ENCODE data around the gene LPP. TPM values are rescaled to one million over a fixed set of nuclear protein-coding genes. Genes with fewer than 3 reads are reported as not detected.

The LPP gene
- total and polyA plus RNA-seq, 9 of the 15 experiments (the other 6 are each of a cell fraction or from before 2014, with no cell fraction given), result 0.07 to 0.18 TPM; not detected in 7

DNA sequence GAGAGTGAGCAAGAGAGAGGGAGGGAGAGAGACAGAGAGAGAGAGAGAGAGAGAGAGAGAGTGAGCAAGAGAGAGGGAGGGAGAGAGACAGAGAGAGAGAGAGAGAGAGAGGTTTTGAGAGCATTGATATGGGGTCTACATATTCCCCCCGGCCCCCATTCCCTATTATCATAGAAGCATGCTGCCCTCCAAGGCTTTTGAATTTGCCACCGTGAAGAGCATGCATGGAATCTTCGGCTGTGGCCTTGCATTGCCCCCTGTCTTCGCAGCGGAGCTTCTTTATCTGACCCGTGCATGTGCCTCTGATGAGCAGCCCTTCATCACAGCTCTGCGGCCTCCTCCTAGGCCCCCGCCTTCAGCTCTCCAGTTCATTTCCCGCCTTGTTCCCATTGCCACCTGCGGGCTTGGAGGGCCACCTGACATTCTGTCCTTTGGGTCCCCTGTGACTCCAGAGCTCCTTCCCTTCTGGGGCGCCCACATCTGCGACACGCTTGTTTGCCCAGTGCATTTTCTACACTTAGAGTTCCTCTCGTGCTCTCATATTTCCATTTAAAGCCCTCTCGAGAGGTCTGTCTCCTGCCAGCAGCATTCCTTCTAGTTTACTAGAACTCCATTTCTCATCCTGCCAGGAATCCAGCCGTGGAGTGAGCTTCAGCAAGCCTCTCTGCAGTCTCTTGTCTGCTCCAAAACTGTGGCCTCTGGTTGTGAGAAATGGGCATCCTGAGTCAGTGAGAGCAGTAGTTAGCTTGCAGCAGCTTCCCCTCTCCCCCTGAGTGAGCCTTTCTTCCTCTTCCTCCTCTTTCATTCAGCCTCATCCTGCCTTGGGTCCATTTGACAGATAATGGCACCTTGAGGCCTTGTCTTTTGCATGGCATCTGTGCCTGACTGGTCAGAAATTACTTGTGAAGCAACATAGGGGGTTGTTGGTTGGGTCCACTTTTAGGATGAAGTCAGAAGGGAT, 25.3 kb downstream of the LPP start (continued):
- TF ChIP-seq, protein P1, sequence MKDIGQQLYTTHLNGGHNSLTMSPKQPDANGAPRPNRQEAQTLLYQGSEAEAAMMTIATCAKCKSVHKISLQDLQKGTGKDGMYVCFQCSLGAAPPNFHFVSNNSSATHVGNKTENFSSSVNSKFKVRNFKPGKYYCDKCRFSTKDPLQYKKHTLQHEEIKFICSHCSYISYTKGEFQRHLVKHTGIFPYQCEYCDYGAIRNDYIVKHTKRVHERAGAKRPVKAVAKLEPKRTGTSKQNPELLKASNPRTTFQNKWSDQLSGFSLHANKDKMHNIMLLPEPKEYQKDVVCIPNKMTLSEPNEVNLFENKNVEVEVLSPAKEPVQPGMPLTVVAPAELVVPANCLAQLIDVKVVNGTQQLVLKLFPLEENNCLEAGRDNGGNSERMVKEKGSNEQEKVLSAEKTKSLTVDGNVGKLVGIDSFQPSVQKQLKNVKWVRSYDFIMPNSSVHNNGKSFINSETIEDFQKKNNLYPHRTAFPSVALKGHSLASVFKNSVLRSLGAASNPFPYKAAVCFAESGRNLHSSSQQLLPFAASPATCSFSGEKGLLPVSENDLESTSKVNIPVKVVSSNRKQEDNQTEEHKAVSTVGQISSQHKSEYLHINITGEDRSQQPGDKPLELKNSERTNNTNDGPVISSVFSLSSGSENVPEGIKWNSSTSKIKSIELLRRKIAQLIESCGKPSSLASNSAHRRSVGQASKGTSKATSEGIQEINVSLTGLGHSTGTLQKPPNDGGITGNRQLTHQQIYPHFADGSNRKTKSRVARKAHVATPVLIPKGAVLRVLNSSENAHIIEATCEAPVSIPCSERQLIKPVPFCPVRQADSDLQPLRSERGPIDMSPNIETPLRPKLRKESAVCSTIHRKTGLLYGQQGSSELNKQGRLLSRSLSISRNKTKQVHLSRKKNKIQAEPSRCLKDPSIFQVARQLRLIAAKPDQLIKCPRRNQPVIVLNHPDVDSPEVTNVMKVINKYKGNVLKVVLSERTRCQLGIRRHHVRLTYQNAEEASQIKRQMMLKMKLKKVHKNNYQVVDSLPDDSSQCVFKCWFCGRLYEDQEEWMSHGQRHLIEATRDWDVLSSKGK (CRISPR knock-in tag; IDR thresholded peaks at IDR 0.05), result no peak
- TF ChIP-seq ZNF436 (CRISPR knock-in tag; IDR thresholded peaks at IDR 0.05) (no peak), RFX5 (IDR thresholded peaks at IDR 0.05; ENCODE audit: low read depth, low read length) (no peak), KLF6 (CRISPR knock-in tag; IDR thresholded peaks at IDR 0.05; ENCODE audit: borderline replicate concordance) (no peak), ZFP36 (IDR thresholded peaks at IDR 0.05; ENCODE audit: low read depth, low read length, partially characterized antibody) (no peak), SMARCE1 (IDR thresholded peaks at IDR 0.05) (no peak)
- TF ChIP-seq, protein P2, sequence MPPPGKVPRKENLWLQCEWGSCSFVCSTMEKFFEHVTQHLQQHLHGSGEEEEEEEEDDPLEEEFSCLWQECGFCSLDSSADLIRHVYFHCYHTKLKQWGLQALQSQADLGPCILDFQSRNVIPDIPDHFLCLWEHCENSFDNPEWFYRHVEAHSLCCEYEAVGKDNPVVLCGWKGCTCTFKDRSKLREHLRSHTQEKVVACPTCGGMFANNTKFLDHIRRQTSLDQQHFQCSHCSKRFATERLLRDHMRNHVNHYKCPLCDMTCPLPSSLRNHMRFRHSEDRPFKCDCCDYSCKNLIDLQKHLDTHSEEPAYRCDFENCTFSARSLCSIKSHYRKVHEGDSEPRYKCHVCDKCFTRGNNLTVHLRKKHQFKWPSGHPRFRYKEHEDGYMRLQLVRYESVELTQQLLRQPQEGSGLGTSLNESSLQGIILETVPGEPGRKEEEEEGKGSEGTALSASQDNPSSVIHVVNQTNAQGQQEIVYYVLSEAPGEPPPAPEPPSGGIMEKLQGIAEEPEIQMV (tag; conservative IDR thresholded peaks at IDR 0.05; ENCODE audit: low read depth), result no peak
- TF ChIP-seq, protein P3, sequence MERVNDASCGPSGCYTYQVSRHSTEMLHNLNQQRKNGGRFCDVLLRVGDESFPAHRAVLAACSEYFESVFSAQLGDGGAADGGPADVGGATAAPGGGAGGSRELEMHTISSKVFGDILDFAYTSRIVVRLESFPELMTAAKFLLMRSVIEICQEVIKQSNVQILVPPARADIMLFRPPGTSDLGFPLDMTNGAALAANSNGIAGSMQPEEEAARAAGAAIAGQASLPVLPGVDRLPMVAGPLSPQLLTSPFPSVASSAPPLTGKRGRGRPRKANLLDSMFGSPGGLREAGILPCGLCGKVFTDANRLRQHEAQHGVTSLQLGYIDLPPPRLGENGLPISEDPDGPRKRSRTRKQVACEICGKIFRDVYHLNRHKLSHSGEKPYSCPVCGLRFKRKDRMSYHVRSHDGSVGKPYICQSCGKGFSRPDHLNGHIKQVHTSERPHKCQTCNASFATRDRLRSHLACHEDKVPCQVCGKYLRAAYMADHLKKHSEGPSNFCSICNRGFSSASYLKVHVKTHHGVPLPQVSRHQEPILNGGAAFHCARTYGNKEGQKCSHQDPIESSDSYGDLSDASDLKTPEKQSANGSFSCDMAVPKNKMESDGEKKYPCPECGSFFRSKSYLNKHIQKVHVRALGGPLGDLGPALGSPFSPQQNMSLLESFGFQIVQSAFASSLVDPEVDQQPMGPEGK (CRISPR knock-in tag; IDR thresholded peaks at IDR 0.05; ENCODE audit: borderline replicate concordance), result no peak
- TF ChIP-seq, protein P4, sequence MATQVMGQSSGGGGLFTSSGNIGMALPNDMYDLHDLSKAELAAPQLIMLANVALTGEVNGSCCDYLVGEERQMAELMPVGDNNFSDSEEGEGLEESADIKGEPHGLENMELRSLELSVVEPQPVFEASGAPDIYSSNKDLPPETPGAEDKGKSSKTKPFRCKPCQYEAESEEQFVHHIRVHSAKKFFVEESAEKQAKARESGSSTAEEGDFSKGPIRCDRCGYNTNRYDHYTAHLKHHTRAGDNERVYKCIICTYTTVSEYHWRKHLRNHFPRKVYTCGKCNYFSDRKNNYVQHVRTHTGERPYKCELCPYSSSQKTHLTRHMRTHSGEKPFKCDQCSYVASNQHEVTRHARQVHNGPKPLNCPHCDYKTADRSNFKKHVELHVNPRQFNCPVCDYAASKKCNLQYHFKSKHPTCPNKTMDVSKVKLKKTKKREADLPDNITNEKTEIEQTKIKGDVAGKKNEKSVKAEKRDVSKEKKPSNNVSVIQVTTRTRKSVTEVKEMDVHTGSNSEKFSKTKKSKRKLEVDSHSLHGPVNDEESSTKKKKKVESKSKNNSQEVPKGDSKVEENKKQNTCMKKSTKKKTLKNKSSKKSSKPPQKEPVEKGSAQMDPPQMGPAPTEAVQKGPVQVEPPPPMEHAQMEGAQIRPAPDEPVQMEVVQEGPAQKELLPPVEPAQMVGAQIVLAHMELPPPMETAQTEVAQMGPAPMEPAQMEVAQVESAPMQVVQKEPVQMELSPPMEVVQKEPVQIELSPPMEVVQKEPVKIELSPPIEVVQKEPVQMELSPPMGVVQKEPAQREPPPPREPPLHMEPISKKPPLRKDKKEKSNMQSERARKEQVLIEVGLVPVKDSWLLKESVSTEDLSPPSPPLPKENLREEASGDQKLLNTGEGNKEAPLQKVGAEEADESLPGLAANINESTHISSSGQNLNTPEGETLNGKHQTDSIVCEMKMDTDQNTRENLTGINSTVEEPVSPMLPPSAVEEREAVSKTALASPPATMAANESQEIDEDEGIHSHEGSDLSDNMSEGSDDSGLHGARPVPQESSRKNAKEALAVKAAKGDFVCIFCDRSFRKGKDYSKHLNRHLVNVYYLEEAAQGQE (IDR thresholded peaks at IDR 0.05; ENCODE audit: borderline replicate concordance), result no peak
- TF ChIP-seq, protein P4 (CRISPR knock-in tag; IDR thresholded peaks at IDR 0.05; ENCODE audit: low read depth), result no peak

Data from K562 (cell line).